Neuronal stem cell (in vitro differentiated cells): ENCODE measurements around the gene SHISAL1.
A peak's percentile ranks its signal among the peaks of the same experiment; 100 is the strongest.

Experiments
- DNase-seq: peaks from one replicate; pipeline ENCODE4 v3.0.0-alpha.2; 2013; ENCODE audit warnings: low spot score
- H2AFZ ChIP-seq: one replicate; pipeline ENCODE4 v1.6.1; 2013; ENCODE audit warnings: mild to moderate bottlenecking, low read length, inconsistent platforms
- H2AK5ac ChIP-seq: 2 replicates; pipeline ENCODE4 v1.6.1; 2013; ENCODE audit warnings: low read depth, mild to moderate bottlenecking, inconsistent platforms, low read length, moderate library complexity, mixed read lengths
- H2BK120ac ChIP-seq: 2 replicates; pipeline ENCODE4 v1.6.1; 2013; ENCODE audit warnings: low read depth, mild to moderate bottlenecking, inconsistent platforms, low read length, moderate library complexity, mixed read lengths
- H2BK12ac ChIP-seq: one replicate; pipeline ENCODE4 v1.6.1; 2013; ENCODE audit warnings: low read length, inconsistent platforms
- H2BK15ac ChIP-seq: 2 replicates; pipeline ENCODE4 v1.6.1; 2013; ENCODE audit warnings: mild to moderate bottlenecking, low read length, inconsistent platforms, mixed read lengths
- H2BK5ac ChIP-seq: one replicate; pipeline ENCODE4 v1.6.1; 2013; ENCODE audit warnings: inconsistent platforms, mild to moderate bottlenecking, low read length, moderate library complexity
- H3K14ac ChIP-seq: one replicate; pipeline ENCODE4 v1.6.1; 2013; ENCODE audit warnings: low read length, inconsistent platforms
- H3K18ac ChIP-seq: 2 replicates; pipeline ENCODE4 v1.6.1; 2013; ENCODE audit warnings: low read length, inconsistent platforms
- H3K23ac ChIP-seq: 2 replicates; pipeline ENCODE4 v1.6.1; 2013; ENCODE audit warnings: low read depth, mild to moderate bottlenecking, mixed read lengths, low read length, inconsistent platforms; ENCODE audit not compliant: poor library complexity
- H3K27ac ChIP-seq: replicated peaks from 3 replicates; pipeline ENCODE4 v1.5.1; 2013; ENCODE audit warnings: low read length, inconsistent platforms
- H3K27me3 ChIP-seq, 3 experiments: 2 replicates each; pipeline ENCODE4 v1.6.1; 2013; ENCODE audit warnings: low read length in 3 of 3, mild to moderate bottlenecking in 2 of 3, inconsistent platforms in 1 of 3, low read depth in 1 of 3, mixed read lengths in 1 of 3, moderate library complexity in 1 of 3; ENCODE audit not compliant: control insufficient read depth in 3 of 3, insufficient read depth in 3 of 3
- H3K36me3 ChIP-seq, 2 donors: replicated peaks in 1 of 2; 2 replicates each; pipeline ENCODE4 v1.6.1; 2013; ENCODE audit warnings: low read length in 2 of 2; ENCODE audit not compliant: control insufficient read depth in 2 of 2, insufficient read depth in 2 of 2
- H3K4ac ChIP-seq: 2 replicates; pipeline ENCODE4 v1.6.1; 2013; ENCODE audit warnings: inconsistent platforms, mild to moderate bottlenecking, low read length, moderate library complexity
- H3K4me1 ChIP-seq, 2 donors: 1 replicate in 1 of 2; 2 replicates in 1 of 2; pipeline ENCODE4 v1.6.1; 2013; ENCODE audit warnings: low read length in 2 of 2, low read depth in 1 of 2; ENCODE audit not compliant: control insufficient read depth in 2 of 2, insufficient read depth in 1 of 2
- H3K4me2 ChIP-seq: one replicate; pipeline ENCODE4 v1.6.1; 2013; ENCODE audit warnings: mild to moderate bottlenecking, low read length, inconsistent platforms; ENCODE audit not compliant: insufficient read depth, poor library complexity, severe bottlenecking
- H3K4me3 ChIP-seq, 2 donors: 2 replicates each; pipeline ENCODE4 v1.5.1; 2013; ENCODE audit warnings: low read length in 2 of 2, mild to moderate bottlenecking in 2 of 2, inconsistent platforms in 1 of 2, moderate library complexity in 1 of 2
- H3K79me1 ChIP-seq: one replicate; pipeline ENCODE4 v1.6.1; 2013; ENCODE audit warnings: low read depth, mild to moderate bottlenecking, inconsistent platforms, low read length, moderate library complexity
- H3K9ac ChIP-seq: one replicate; pipeline ENCODE4 v1.6.1; 2013; ENCODE audit warnings: mild to moderate bottlenecking, low read depth, low read length, inconsistent platforms; ENCODE audit not compliant: poor library complexity
- H3K9me3 ChIP-seq, 2 donors: replicated peaks in 1 of 2; 2 replicates each; pipeline versions ENCODE3 to v1.6.1; 2013; ENCODE audit warnings: low read length in 2 of 2, mild to moderate bottlenecking in 2 of 2, inconsistent platforms in 1 of 2, low read depth in 1 of 2, mixed read lengths in 1 of 2, moderate library complexity in 1 of 2; ENCODE audit not compliant: control insufficient read depth in 2 of 2, insufficient read depth in 1 of 2
- H4K8ac ChIP-seq: one replicate; pipeline ENCODE4 v1.6.1; 2013; ENCODE audit warnings: low read depth, mild to moderate bottlenecking, inconsistent platforms, low read length, moderate library complexity
- H4K91ac ChIP-seq: one replicate; pipeline ENCODE4 v1.6.1; 2013; ENCODE audit warnings: low read length, low read depth, mild to moderate bottlenecking, inconsistent platforms; ENCODE audit not compliant: poor library complexity
- WGBS, 2 donors: extraction: QIAGEN DNeasy Blood & Tissue Kit; methylation state at CpG; one replicate each; pipeline ENCODE4 v1.1.7; 2013; ENCODE audit warnings: missing lambda C conversion rate in 2 of 2, mixed read lengths in 1 of 2; ENCODE audit not compliant: insufficient read length in 2 of 2, insufficient replicate concordance in 1 of 2; ENCODE audit errors: extremely low coverage in 2 of 2; 5-methylcytosine and 5-hydroxymethylcytosine counted together

The SHISAL1 gene

GRCh38 chr22:44268431-44269116 is 44.2 kb downstream of the SHISAL1 start:
- H3K4me2 ChIP-seq = no peak overlapping the region
- H2AK5ac ChIP-seq = peak overlapping the region; percentile 5
- no peak overlapping the region for H3K27ac ChIP-seq
- H2BK12ac ChIP-seq = no peak overlapping the region
- peak overlapping the region; percentile 56 for H3K23ac ChIP-seq
- H3K14ac ChIP-seq = no peak overlapping the region
- H3K27me3 ChIP-seq = no peaks in the 10 kb centered on the region
- H3K9me3 ChIP-seq = no peaks in the 10 kb centered on the region
- H2BK15ac ChIP-seq = peak overlapping the region; percentile 64
- no peak overlapping the region for H3K9ac ChIP-seq
- peaks cover 15 to 16% of the 10 kb centered on the region in 2 donors for H3K4me1 ChIP-seq
- peak overlapping the region; percentile 33 for H4K91ac ChIP-seq
- H3K4ac ChIP-seq = no peak overlapping the region
- no CpG with 5 or more reads among the region's 18 CpGs for WGBS, 2 donors
- H4K8ac ChIP-seq = peak overlapping the region; percentile 94
- no peaks in the 10 kb centered on the region for H3K36me3 ChIP-seq
- no peaks in the 10 kb centered on the region for H3K79me1 ChIP-seq
- no peak overlapping the region for H3K4me3 ChIP-seq
- no peak for DNase-seq
- no peak overlapping the region for H2BK5ac ChIP-seq
- peak overlapping the region; percentile 83 for H3K18ac ChIP-seq
- H2AFZ ChIP-seq = peak overlapping the region; percentile 66
- H2BK120ac ChIP-seq = no peak overlapping the region

GRCh38 chr22:44267856-44268255 is 44.9 kb downstream of the SHISAL1 start:
- Histone ChIP-seq H3K27me3 (no peaks in the 10 kb centered on the region), H2BK120ac (no peak overlapping the region), H4K91ac (no peak overlapping the region), H3K4me1 (peaks cover 15 to 16% of the 10 kb centered on the region in 2 donors), H3K79me1 (no peaks in the 10 kb centered on the region), H2AFZ (peak overlapping the region; percentile 66), H2BK15ac (peak overlapping the region; percentile 24), H3K27ac (no peak overlapping the region), H3K36me3 (no peaks in the 10 kb centered on the region), H2BK5ac (no peak overlapping the region), H3K4ac (no peak overlapping the region), H3K4me2 (no peak overlapping the region), H3K18ac (peak overlapping the region; percentile 30), H3K9me3 (no peaks in the 10 kb centered on the region), H3K4me3 (no peak overlapping the region), H2BK12ac (no peak overlapping the region), H2AK5ac (peak overlapping the region; percentile 28), H4K8ac (no peak overlapping the region), H3K14ac (no peak overlapping the region), H3K23ac (no peak overlapping the region), H3K9ac (no peak overlapping the region)
- no peak for DNase-seq
- WGBS, 2 donors = no CpG with 5 or more reads among the region's 5 CpGs

GRCh38 chr22:44266796-44267760 is 45.7 kb downstream of the SHISAL1 start:
- H3K36me3 ChIP-seq = no peaks in the 10 kb centered on the region
- H2AFZ ChIP-seq = no peak overlapping the region
- no peak overlapping the region for H3K14ac ChIP-seq
- no peak overlapping the region for H2BK120ac ChIP-seq
- H3K27ac ChIP-seq = no peak overlapping the region
- peak overlapping the region; percentile 49 for H3K23ac ChIP-seq
- H2BK5ac ChIP-seq = no peak overlapping the region
- no peak for DNase-seq
- H3K27me3 ChIP-seq = no peaks in the 10 kb centered on the region
- no peak overlapping the region for H4K91ac ChIP-seq
- peaks cover 14 to 16% of the 10 kb centered on the region in 2 donors for H3K4me1 ChIP-seq
- peak overlapping the region; percentile 28 for H2AK5ac ChIP-seq
- no CpG with 5 or more reads among the region's 26 CpGs for WGBS, 2 donors
- no peaks in the 10 kb centered on the region for H3K9me3 ChIP-seq
- peak overlapping the region; percentile 69 for H3K18ac ChIP-seq
- no peak overlapping the region for H4K8ac ChIP-seq
- H3K79me1 ChIP-seq = no peaks in the 10 kb centered on the region
- no peak overlapping the region for H3K4me3 ChIP-seq
- H3K4me2 ChIP-seq = no peak overlapping the region
- H2BK15ac ChIP-seq = peak overlapping the region; percentile 24
- no peak overlapping the region for H3K4ac ChIP-seq
- H3K9ac ChIP-seq = peak overlapping the region; percentile 36
- H2BK12ac ChIP-seq = peak overlapping the region; percentile 85

GRCh38 chr22:44263547-44263946 is 49.2 kb downstream of the SHISAL1 start:
- Histone ChIP-seq H3K9me3 (no peaks in the 10 kb centered on the region), H3K27ac (no peak overlapping the region), H3K4me1 (peaks cover 3 to 9% of the 10 kb centered on the region in 2 donors), H3K79me1 (no peaks in the 10 kb centered on the region), H3K36me3 (no peaks in the 10 kb centered on the region), H4K8ac (no peak overlapping the region), H3K4me2 (no peak overlapping the region), H3K27me3 (no peaks in the 10 kb centered on the region), H3K9ac (no peak overlapping the region), H2BK120ac (no peak overlapping the region), H2AFZ (no peak overlapping the region), H2BK12ac (peak overlapping the region; percentile 24), H3K23ac (no peak overlapping the region), H3K14ac (no peak overlapping the region), H3K4me3 (no peak overlapping the region), H2AK5ac (peak overlapping the region; percentile 41), H2BK5ac (no peak overlapping the region), H2BK15ac (peak overlapping the region; percentile 46), H4K91ac (no peak overlapping the region), H3K4ac (no peak overlapping the region), H3K18ac (peak overlapping the region; percentile 24)
- DNase-seq = no peak
- no CpG with 5 or more reads among the region's 6 CpGs for WGBS, 2 donors
